ENCODE data around the gene KLHL12. TPM values are rescaled to one million over a fixed set of nuclear protein-coding genes. Genes with fewer than 3 reads are reported as not detected.
"Not testable (repeated sequence)": the region's sequence is repeated elsewhere in the genome, so short reads cannot be mapped to it uniquely, and the experiment has no call there.

Gene KLHL12
- total RNA-seq, 1 donor from 2014 or later: 34.1 TPM

GRCh38 chr1:202919615-202920014 lies 7.4 kb downstream of the KLHL12 start:
- TF ChIP-seq CTCF (IDR thresholded peaks at IDR 0.05; ENCODE audit: unreplicated experiment): no peak
- peaks cover 9% of the 10 kb centered on the region for H3K36me3 Mint-ChIP-seq (ENCODE audit: insufficient read depth)

DNA sequence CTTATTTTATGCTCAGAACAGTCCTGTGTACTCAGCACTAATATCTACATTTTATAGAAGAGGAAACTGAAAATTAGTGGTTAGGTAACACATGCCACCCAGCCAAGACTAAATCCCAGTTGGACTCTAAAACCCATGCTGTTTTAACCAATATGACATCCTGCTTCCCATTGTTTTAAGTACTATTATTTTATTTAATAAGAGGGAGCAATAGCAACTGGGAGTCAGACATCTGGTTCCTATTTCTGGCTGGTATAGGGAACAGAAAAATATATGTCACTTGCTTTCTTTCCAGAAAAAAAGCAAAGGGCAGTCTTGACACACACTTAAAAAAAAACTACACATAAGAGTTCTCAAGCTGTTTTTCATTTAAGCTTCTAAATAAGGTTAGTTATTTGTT lies 11.9 kb downstream of the KLHL12 start:
- no peak for DNase-seq (ENCODE audit: low spot score, unreplicated experiment)
- Mint-ChIP-seq H3K27ac (no peak overlapping the region), H3K9me3 (ENCODE audit: low read depth) (no peaks in the 10 kb centered on the region), H3K4me3 (ENCODE audit: low read depth) (no peak overlapping the region), H3K27me3 (no peaks in the 10 kb centered on the region), H3K4me1 (ENCODE audit: low read depth) (no peaks in the 10 kb centered on the region), H3K36me3 (ENCODE audit: insufficient read depth) (peaks cover 24% of the 10 kb centered on the region)
- TF ChIP-seq CTCF (IDR thresholded peaks at IDR 0.05; ENCODE audit: unreplicated experiment): no peak

More at GRCh38 chr1:202919615-202920014, 7.4 kb downstream of the KLHL12 start:
- no peak for DNase-seq (ENCODE audit: low spot score, unreplicated experiment)
- H3K27ac Mint-ChIP-seq: no peak overlapping the region
- H3K4me3 Mint-ChIP-seq (ENCODE audit: low read depth): no peak overlapping the region
- no peaks in the 10 kb centered on the region for H3K9me3 Mint-ChIP-seq (ENCODE audit: low read depth)
- no peaks in the 10 kb centered on the region for H3K4me1 Mint-ChIP-seq (ENCODE audit: low read depth)
- no peaks in the 10 kb centered on the region for H3K27me3 Mint-ChIP-seq

- H3K4me3 Mint-ChIP-seq (ENCODE audit: low read depth); H3K9me3 Mint-ChIP-seq (ENCODE audit: low read depth); H3K4me1 Mint-ChIP-seq (ENCODE audit: low read depth); H3K27me3 Mint-ChIP-seq; H3K27ac Mint-ChIP-seq; DNase-seq (ENCODE audit: low spot score, unreplicated experiment): not testable (repeated sequence)
- peaks cover 19% of the 10 kb centered on the region for H3K36me3 Mint-ChIP-seq (ENCODE audit: insufficient read depth)
These were observed 14.6 kb downstream of the KLHL12 start for GRCh38 chr1:202912476-202912875.

DNA sequence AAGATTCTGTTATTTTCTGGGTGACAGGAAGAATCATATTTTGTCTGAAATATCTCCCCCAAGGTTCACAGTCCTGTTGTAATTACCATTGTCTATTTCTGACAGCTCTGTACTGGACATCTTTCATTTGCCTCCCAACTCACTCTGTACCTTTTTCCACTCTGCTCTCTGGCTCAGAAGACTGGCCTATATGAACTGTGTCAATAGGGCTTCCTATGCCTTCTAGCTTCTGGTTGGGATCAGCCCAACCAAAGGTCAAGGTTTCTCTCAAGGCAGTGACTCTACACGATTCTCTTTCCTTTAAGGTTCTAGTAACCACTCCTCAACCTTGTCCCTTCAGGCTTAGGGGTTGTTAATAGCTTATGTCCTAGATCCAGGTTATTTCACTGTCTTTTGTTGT lies 17.5 kb downstream of the KLHL12 start:
- TF ChIP-seq CTCF (IDR thresholded peaks at IDR 0.05; ENCODE audit: unreplicated experiment): no peak
- DNase-seq (ENCODE audit: low spot score, unreplicated experiment): no peak
- Mint-ChIP-seq H3K27me3 (no peaks in the 10 kb centered on the region), H3K36me3 (ENCODE audit: insufficient read depth) (peaks cover 18% of the 10 kb centered on the region), H3K27ac (no peak overlapping the region), H3K4me3 (ENCODE audit: low read depth) (no peak overlapping the region), H3K9me3 (ENCODE audit: low read depth) (no peaks in the 10 kb centered on the region), H3K4me1 (ENCODE audit: low read depth) (peaks cover under 1% of the 10 kb centered on the region)

DNA sequence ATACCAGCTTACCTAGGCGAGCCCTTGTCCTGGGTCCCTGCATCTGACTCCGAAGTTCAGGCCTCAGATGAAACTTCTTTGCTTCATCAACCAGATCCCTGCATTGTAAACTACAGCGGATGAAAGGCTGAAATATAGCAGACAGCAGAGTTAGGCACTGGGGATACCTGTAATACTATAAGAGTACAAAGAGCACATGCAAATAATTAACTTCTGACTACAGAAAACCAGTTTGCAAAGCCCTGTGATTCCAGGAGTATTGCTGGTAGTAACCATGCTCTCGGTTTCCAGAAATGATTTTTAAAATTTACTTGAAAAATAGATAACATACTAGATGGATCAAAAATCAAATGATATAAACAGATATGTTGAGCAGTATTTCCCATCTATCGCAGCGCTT lies 18.0 kb downstream of the KLHL12 start:
- H3K9me3 Mint-ChIP-seq (ENCODE audit: low read depth): no peaks in the 10 kb centered on the region
- H3K36me3 Mint-ChIP-seq (ENCODE audit: insufficient read depth): peaks cover 18% of the 10 kb centered on the region
- H3K27me3 Mint-ChIP-seq: no peaks in the 10 kb centered on the region
- peaks cover 3% of the 10 kb centered on the region for H3K4me1 Mint-ChIP-seq (ENCODE audit: low read depth)
- DNase-seq (ENCODE audit: low spot score, unreplicated experiment): no peak
- H3K27ac Mint-ChIP-seq: no peak overlapping the region
- H3K4me3 Mint-ChIP-seq (ENCODE audit: low read depth): no peak overlapping the region
- TF ChIP-seq CTCF (IDR thresholded peaks at IDR 0.05; ENCODE audit: unreplicated experiment): no peak

DNA sequence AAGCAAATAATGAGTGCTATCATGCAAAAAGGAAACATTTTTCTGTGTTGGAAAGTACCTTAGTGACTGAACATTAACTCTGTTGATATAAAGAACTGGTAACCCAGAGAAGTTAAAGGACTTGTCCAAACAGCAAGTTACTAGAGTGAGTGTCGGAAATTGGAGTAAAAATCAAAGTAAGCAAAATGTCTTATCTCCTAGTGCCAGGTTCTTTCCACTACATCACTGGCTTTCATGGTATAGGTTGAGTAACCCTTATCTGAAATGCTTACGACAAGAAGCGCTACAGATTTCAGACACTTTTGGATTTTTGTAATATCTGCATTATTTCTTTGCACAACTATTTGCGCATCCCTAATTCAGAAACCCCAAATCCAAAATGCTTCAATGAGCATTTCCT lies 21.7 kb downstream of the KLHL12 start:
- H3K27ac Mint-ChIP-seq: no peak overlapping the region
- peaks cover 7% of the 10 kb centered on the region for H3K36me3 Mint-ChIP-seq (ENCODE audit: insufficient read depth)
- H3K27me3 Mint-ChIP-seq: no peaks in the 10 kb centered on the region
- H3K9me3 Mint-ChIP-seq (ENCODE audit: low read depth): no peaks in the 10 kb centered on the region
- H3K4me1 Mint-ChIP-seq (ENCODE audit: low read depth): peaks cover 3% of the 10 kb centered on the region
- no peak overlapping the region for H3K4me3 Mint-ChIP-seq (ENCODE audit: low read depth)
- DNase-seq (ENCODE audit: low spot score, unreplicated experiment): no peak
- no peak for TF ChIP-seq CTCF (IDR thresholded peaks at IDR 0.05; ENCODE audit: unreplicated experiment)

- DNase-seq (ENCODE audit: low spot score, unreplicated experiment); H3K27ac Mint-ChIP-seq; H3K36me3 Mint-ChIP-seq (ENCODE audit: insufficient read depth); H3K4me1 Mint-ChIP-seq (ENCODE audit: low read depth); H3K27me3 Mint-ChIP-seq; H3K9me3 Mint-ChIP-seq (ENCODE audit: low read depth); H3K4me3 Mint-ChIP-seq (ENCODE audit: low read depth): not testable (repeated sequence)
These were observed 23.2 kb downstream of the KLHL12 start for GRCh38 chr1:202903808-202904207.
